Neuronal stem cell (in vitro differentiated cells): ENCODE results near the gene AFF3.

Experiments
- DNase-seq: peaks from one replicate; pipeline ENCODE4 v3.0.0-alpha.2; 2013; ENCODE audit warnings: low spot score
- H2AFZ ChIP-seq: one replicate; pipeline ENCODE4 v1.6.1; 2013; ENCODE audit warnings: mild to moderate bottlenecking, low read length, inconsistent platforms
- H2AK5ac ChIP-seq: 2 replicates; pipeline ENCODE4 v1.6.1; 2013; ENCODE audit warnings: low read depth, mild to moderate bottlenecking, inconsistent platforms, low read length, moderate library complexity, mixed read lengths
- H2BK120ac ChIP-seq: 2 replicates; pipeline ENCODE4 v1.6.1; 2013; ENCODE audit warnings: low read depth, mild to moderate bottlenecking, inconsistent platforms, low read length, moderate library complexity, mixed read lengths
- H2BK12ac ChIP-seq: one replicate; pipeline ENCODE4 v1.6.1; 2013; ENCODE audit warnings: low read length, inconsistent platforms
- H2BK15ac ChIP-seq: 2 replicates; pipeline ENCODE4 v1.6.1; 2013; ENCODE audit warnings: mild to moderate bottlenecking, low read length, inconsistent platforms, mixed read lengths
- H2BK5ac ChIP-seq: one replicate; pipeline ENCODE4 v1.6.1; 2013; ENCODE audit warnings: inconsistent platforms, mild to moderate bottlenecking, low read length, moderate library complexity
- H3K14ac ChIP-seq: one replicate; pipeline ENCODE4 v1.6.1; 2013; ENCODE audit warnings: low read length, inconsistent platforms
- H3K18ac ChIP-seq: 2 replicates; pipeline ENCODE4 v1.6.1; 2013; ENCODE audit warnings: low read length, inconsistent platforms
- H3K23ac ChIP-seq: 2 replicates; pipeline ENCODE4 v1.6.1; 2013; ENCODE audit warnings: low read depth, mild to moderate bottlenecking, mixed read lengths, low read length, inconsistent platforms; ENCODE audit not compliant: poor library complexity
- H3K27ac ChIP-seq: replicated peaks from 3 replicates; pipeline ENCODE4 v1.5.1; 2013; ENCODE audit warnings: low read length, inconsistent platforms
- H3K27me3 ChIP-seq, 3 experiments: 2 replicates each; pipeline ENCODE4 v1.6.1; 2013; ENCODE audit warnings: low read length in 3 of 3, mild to moderate bottlenecking in 2 of 3, inconsistent platforms in 1 of 3, low read depth in 1 of 3, mixed read lengths in 1 of 3, moderate library complexity in 1 of 3; ENCODE audit not compliant: control insufficient read depth in 3 of 3, insufficient read depth in 3 of 3
- H3K36me3 ChIP-seq, 2 donors: replicated peaks in 1 of 2; 2 replicates each; pipeline ENCODE4 v1.6.1; 2013; ENCODE audit warnings: low read length in 2 of 2; ENCODE audit not compliant: control insufficient read depth in 2 of 2, insufficient read depth in 2 of 2
- H3K4ac ChIP-seq: 2 replicates; pipeline ENCODE4 v1.6.1; 2013; ENCODE audit warnings: inconsistent platforms, mild to moderate bottlenecking, low read length, moderate library complexity
- H3K4me1 ChIP-seq, 2 donors: 1 replicate in 1 of 2; 2 replicates in 1 of 2; pipeline ENCODE4 v1.6.1; 2013; ENCODE audit warnings: low read length in 2 of 2, low read depth in 1 of 2; ENCODE audit not compliant: control insufficient read depth in 2 of 2, insufficient read depth in 1 of 2
- H3K4me2 ChIP-seq: one replicate; pipeline ENCODE4 v1.6.1; 2013; ENCODE audit warnings: mild to moderate bottlenecking, low read length, inconsistent platforms; ENCODE audit not compliant: insufficient read depth, poor library complexity, severe bottlenecking
- H3K4me3 ChIP-seq, 2 donors: 2 replicates each; pipeline ENCODE4 v1.5.1; 2013; ENCODE audit warnings: low read length in 2 of 2, mild to moderate bottlenecking in 2 of 2, inconsistent platforms in 1 of 2, moderate library complexity in 1 of 2
- H3K79me1 ChIP-seq: one replicate; pipeline ENCODE4 v1.6.1; 2013; ENCODE audit warnings: low read depth, mild to moderate bottlenecking, inconsistent platforms, low read length, moderate library complexity
- H3K9ac ChIP-seq: one replicate; pipeline ENCODE4 v1.6.1; 2013; ENCODE audit warnings: mild to moderate bottlenecking, low read depth, low read length, inconsistent platforms; ENCODE audit not compliant: poor library complexity
- H3K9me3 ChIP-seq, 2 donors: replicated peaks in 1 of 2; 2 replicates each; pipeline versions ENCODE3 to v1.6.1; 2013; ENCODE audit warnings: low read length in 2 of 2, mild to moderate bottlenecking in 2 of 2, inconsistent platforms in 1 of 2, low read depth in 1 of 2, mixed read lengths in 1 of 2, moderate library complexity in 1 of 2; ENCODE audit not compliant: control insufficient read depth in 2 of 2, insufficient read depth in 1 of 2
- H4K8ac ChIP-seq: one replicate; pipeline ENCODE4 v1.6.1; 2013; ENCODE audit warnings: low read depth, mild to moderate bottlenecking, inconsistent platforms, low read length, moderate library complexity
- H4K91ac ChIP-seq: one replicate; pipeline ENCODE4 v1.6.1; 2013; ENCODE audit warnings: low read length, low read depth, mild to moderate bottlenecking, inconsistent platforms; ENCODE audit not compliant: poor library complexity
- WGBS, 2 donors: extraction: QIAGEN DNeasy Blood & Tissue Kit; methylation state at CpG; one replicate each; pipeline ENCODE4 v1.1.7; 2013; ENCODE audit warnings: missing lambda C conversion rate in 2 of 2, mixed read lengths in 1 of 2; ENCODE audit not compliant: insufficient read length in 2 of 2, insufficient replicate concordance in 1 of 2; ENCODE audit errors: extremely low coverage in 2 of 2; 5-methylcytosine and 5-hydroxymethylcytosine counted together

AFF3 gene

DNA sequence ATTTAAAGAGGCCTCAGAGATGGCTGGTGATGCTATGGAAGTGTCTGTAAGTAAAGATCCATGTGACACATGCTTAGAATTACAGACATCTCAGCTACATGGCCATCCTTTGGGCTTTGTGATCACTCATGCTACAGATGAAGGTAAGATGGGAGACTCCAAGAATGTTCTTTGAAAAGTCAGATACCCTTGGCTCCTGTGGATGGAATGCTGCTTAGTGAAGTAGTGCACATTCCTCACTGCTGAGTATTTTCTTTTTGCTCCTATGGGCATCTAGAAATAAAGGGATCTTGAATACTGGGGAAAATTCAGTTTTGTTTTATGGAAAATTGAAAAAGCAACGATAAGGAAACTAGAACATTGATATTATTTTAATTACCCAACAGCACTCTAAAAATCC is 597.3 kb downstream of the AFF3 start:
- no peak overlapping the region for H3K27ac ChIP-seq
- WGBS, 2 donors = no CpG with 5 or more reads among the region's 1 CpG
- no peak overlapping the region for H3K9ac ChIP-seq
- H4K91ac ChIP-seq = no peak overlapping the region
- no peaks in the 10 kb centered on the region for H3K9me3 ChIP-seq
- no peaks in the 10 kb centered on the region for H3K27me3 ChIP-seq
- DNase-seq = no peak
- no peak overlapping the region for H4K8ac ChIP-seq
- H2AK5ac ChIP-seq = no peak overlapping the region
- H2BK5ac ChIP-seq = no peak overlapping the region
- no peak overlapping the region for H2BK12ac ChIP-seq
- H2AFZ ChIP-seq = no peak overlapping the region
- peaks cover 0 to 2% of the 10 kb centered on the region in 2 donors for H3K4me1 ChIP-seq
- no peak overlapping the region for H3K23ac ChIP-seq
- no peak overlapping the region for H3K4ac ChIP-seq
- H2BK15ac ChIP-seq = no peak overlapping the region
- H3K18ac ChIP-seq = no peak overlapping the region
- no peak overlapping the region for H3K14ac ChIP-seq
- no peak overlapping the region for H3K4me3 ChIP-seq
- H3K4me2 ChIP-seq = no peak overlapping the region
- no peaks in the 10 kb centered on the region for H3K36me3 ChIP-seq
- H2BK120ac ChIP-seq = no peak overlapping the region
- H3K79me1 ChIP-seq = no peaks in the 10 kb centered on the region

DNA sequence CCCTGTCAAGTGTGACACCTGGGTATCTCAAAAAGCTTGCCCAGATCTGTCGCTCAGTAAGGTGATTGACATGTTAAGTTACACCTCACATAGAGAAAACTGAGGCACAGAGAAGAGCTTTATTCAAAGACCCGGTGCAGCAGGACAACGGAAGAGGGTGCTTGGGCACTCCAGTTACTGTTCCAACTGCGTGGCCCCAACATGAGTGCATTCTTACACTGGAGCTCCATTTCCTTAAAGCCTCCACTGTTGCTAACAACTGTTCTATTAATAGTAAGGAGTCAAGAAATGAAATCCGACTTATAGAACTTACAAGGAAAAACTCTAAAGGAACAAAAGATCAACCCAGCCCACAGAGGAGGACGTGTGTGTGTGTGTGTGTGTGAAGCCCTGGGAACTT is 597.8 kb downstream of the AFF3 start:
- no peak overlapping the region for H2BK12ac ChIP-seq
- no peak overlapping the region for H2BK5ac ChIP-seq
- WGBS, 2 donors = no CpG with 5 or more reads among the region's 6 CpGs

DNA sequence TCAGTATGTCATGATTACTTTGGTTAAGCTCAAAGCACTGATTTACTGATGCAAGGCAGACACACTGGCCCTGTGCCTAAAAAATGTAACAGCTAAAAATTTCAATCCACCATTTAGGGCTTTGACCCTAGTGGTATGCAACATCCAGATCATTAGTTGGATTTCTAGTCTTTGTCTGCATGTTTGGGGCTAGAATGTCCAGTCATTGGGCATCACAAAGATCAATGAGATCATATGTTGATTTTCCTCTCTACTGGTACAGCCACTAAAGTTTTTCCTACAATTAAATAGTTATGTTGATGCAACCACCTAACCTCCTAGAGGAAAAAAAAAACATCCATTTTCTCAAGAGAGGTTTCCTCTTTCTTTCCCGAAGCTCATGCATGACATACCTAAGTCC is 599.1 kb downstream of the AFF3 start:
- H4K8ac ChIP-seq = no peak overlapping the region
- H3K27me3 ChIP-seq = no peaks in the 10 kb centered on the region
- H3K4me2 ChIP-seq = no peak overlapping the region
- H2BK15ac ChIP-seq = no peak overlapping the region
- no CpG with 5 or more reads among the region's 1 CpG for WGBS, 2 donors
- H2AK5ac ChIP-seq = no peak overlapping the region
- H3K9me3 ChIP-seq = no peaks in the 10 kb centered on the region
- no peak overlapping the region for H2BK120ac ChIP-seq
- H3K4ac ChIP-seq = no peak overlapping the region
- H3K14ac ChIP-seq = no peak overlapping the region
- H2BK5ac ChIP-seq = no peak overlapping the region
- no peak overlapping the region for H2BK12ac ChIP-seq
- no peak overlapping the region for H3K18ac ChIP-seq
- H3K4me1 ChIP-seq = peaks cover 0 to 2% of the 10 kb centered on the region in 2 donors
- no peak overlapping the region for H3K27ac ChIP-seq
- H3K23ac ChIP-seq = no peak overlapping the region
- no peak for DNase-seq
- no peak overlapping the region for H2AFZ ChIP-seq
- H3K9ac ChIP-seq = no peak overlapping the region
- no peaks in the 10 kb centered on the region for H3K36me3 ChIP-seq
- H3K4me3 ChIP-seq = no peak overlapping the region
- H3K79me1 ChIP-seq = no peaks in the 10 kb centered on the region
- H4K91ac ChIP-seq = no peak overlapping the region

More for the DNA sequence above, 597.8 kb downstream of the AFF3 start:
- no peak overlapping the region for H3K4me3 ChIP-seq
- no peak for DNase-seq
- H2AK5ac ChIP-seq = no peak overlapping the region
- no peak overlapping the region for H3K4ac ChIP-seq
- H3K36me3 ChIP-seq = no peaks in the 10 kb centered on the region
- H3K27ac ChIP-seq = no peak overlapping the region
- H3K9ac ChIP-seq = no peak overlapping the region
- no peak overlapping the region for H3K4me2 ChIP-seq
- H3K14ac ChIP-seq = no peak overlapping the region
- H3K27me3 ChIP-seq = no peaks in the 10 kb centered on the region
- H3K18ac ChIP-seq = no peak overlapping the region
- no peak overlapping the region for H4K8ac ChIP-seq
- no peaks in the 10 kb centered on the region for H3K9me3 ChIP-seq
- no peaks in the 10 kb centered on the region for H3K79me1 ChIP-seq
- H4K91ac ChIP-seq = no peak overlapping the region
- peaks cover 0 to 2% of the 10 kb centered on the region in 2 donors for H3K4me1 ChIP-seq
- no peak overlapping the region for H2BK120ac ChIP-seq
- no peak overlapping the region for H2AFZ ChIP-seq
- H3K23ac ChIP-seq = no peak overlapping the region
- H2BK15ac ChIP-seq = no peak overlapping the region

DNA sequence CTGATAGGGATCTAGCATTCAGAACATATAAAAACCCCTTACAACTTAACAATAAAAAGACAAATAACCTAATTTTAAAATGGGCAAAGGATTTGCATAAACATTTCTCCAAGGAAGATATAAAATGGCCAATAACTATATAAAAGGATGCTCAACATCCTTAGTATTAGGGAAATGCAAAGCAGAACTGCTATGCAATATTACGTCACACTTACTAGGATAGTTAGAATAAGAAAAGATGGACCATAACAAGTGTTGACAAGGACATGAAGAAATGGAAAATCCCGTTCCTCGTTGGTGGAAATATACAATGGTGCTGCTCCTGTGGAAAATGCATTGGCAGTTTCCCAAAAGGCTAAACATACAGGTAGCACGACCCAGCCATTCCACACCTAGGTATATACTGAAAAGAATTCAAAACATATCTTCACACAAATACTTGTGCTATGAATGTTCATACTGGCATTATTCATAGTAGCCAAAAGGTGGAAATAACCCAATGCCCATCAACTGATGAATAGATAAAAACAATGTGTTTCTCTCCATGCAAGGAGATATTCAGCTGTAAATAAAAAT is 604.4 kb downstream of the AFF3 start:
- no CpG with 5 or more reads among the region's 4 CpGs for WGBS, 2 donors
- Histone ChIP-seq H3K14ac (no peak overlapping the region), H2AFZ (no peak overlapping the region), H3K27ac (no peak overlapping the region), H2BK120ac (no peak overlapping the region), H3K4me3 (no peak overlapping the region), H2AK5ac (no peak overlapping the region), H3K36me3 (peaks cover 0 to 1% of the 10 kb centered on the region in 2 donors), H3K27me3 (peaks cover 0 to 7% (median 0%) of the 10 kb centered on the region in 3 experiments), H4K91ac (no peak overlapping the region), H3K4me2 (no peak overlapping the region), H2BK5ac (no peak overlapping the region), H3K18ac (no peak overlapping the region), H2BK12ac (no peak overlapping the region), H3K23ac (no peak overlapping the region), H3K9me3 (peaks cover 0 to 5% of the 10 kb centered on the region in 2 donors), H3K4ac (no peak overlapping the region), H4K8ac (no peak overlapping the region), H3K79me1 (no peaks in the 10 kb centered on the region), H2BK15ac (no peak overlapping the region), H3K9ac (no peak overlapping the region), H3K4me1 (no peaks in the 10 kb centered on the region)
- DNase-seq = no peak
